ENCODE data around the gene TMC1.

TMC1 gene

DNA sequence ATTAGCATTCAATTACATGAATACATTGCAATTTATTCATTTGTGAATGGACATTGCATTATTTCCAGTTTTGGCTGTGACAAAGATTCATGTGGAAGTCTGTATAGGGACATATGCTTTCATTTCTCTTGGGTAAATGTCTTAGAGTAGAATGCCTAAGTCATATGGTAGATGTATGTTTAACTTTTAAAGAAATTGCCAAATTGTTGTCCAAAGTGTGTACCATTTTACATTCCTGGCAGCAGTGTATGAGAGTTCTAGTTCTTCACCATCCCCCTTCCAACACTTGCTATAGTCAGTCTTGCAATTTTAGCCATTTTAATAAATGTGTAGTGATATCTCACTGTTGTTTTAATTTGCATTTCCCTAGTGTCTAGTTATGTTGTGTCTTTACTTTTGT lies 122.2 kb downstream of the TMC1 start:
- no peaks in the 10 kb centered on the region for H3K27me3 ChIP-seq (ENCODE audit: insufficient read depth, low read length)
- H3K9me3 ChIP-seq (ENCODE audit: insufficient read depth, low read depth, low read length): no peaks in the 10 kb centered on the region
- H3K14ac ChIP-seq (ENCODE audit: low read length): no peak overlapping the region
- no peak overlapping the region for H4K12ac ChIP-seq (ENCODE audit: low read depth, low read length)
- H3K18ac ChIP-seq (ENCODE audit: low read length): no peak overlapping the region
- H3K27ac ChIP-seq (ENCODE audit: low read depth, low read length): no peak overlapping the region
- no peaks in the 10 kb centered on the region for H3K36me3 ChIP-seq (ENCODE audit: control insufficient read depth in 1 of 2, insufficient read depth in 2 of 2, low read length in 2 of 2)
- no peaks in the 10 kb centered on the region for H3K79me1 ChIP-seq (ENCODE audit: low read length)
- H2AK5ac ChIP-seq (ENCODE audit: low read length): no peak overlapping the region
- no peak overlapping the region for H3K23ac ChIP-seq (ENCODE audit: low read length)
- no peak for DNase-seq
- no peak overlapping the region for H4K91ac ChIP-seq (ENCODE audit: low read depth, low read length)
- no peaks in the 10 kb centered on the region for H3K79me2 ChIP-seq (ENCODE audit: control insufficient read depth, insufficient read depth, low read length, poor library complexity)
- no peak overlapping the region for H3K4me2 ChIP-seq (ENCODE audit: low read length)
- no peak overlapping the region for H2BK5ac ChIP-seq (ENCODE audit: low read depth, low read length, poor library complexity)
- H2BK120ac ChIP-seq (ENCODE audit: insufficient read depth, low read length, poor library complexity): no peak overlapping the region
- H2AFZ ChIP-seq (ENCODE audit: insufficient read depth, low read length, poor library complexity): no peak overlapping the region
- H3K4me3 ChIP-seq (ENCODE audit: low read depth, low read length): no peak overlapping the region
- no peak overlapping the region for H3K9ac ChIP-seq (ENCODE audit: low read length)
- H2BK12ac ChIP-seq (ENCODE audit: low read length): no peak overlapping the region
- H4K8ac ChIP-seq (ENCODE audit: low read depth, low read length): no peak overlapping the region
- no peaks in the 10 kb centered on the region for H3K4me1 ChIP-seq (ENCODE audit: control insufficient read depth in 1 of 2, insufficient read depth in 2 of 2, low read length in 2 of 2)
- no peak overlapping the region for H3K4ac ChIP-seq (ENCODE audit: low read depth, low read length)

- H3K4ac ChIP-seq (ENCODE audit: low read depth, low read length): no peak overlapping the region
- no peak for DNase-seq
- H2BK12ac ChIP-seq (ENCODE audit: low read length): no peak overlapping the region
- no peaks in the 10 kb centered on the region for H3K79me1 ChIP-seq (ENCODE audit: low read length)
- H3K79me2 ChIP-seq (ENCODE audit: control insufficient read depth, insufficient read depth, low read length, poor library complexity): no peaks in the 10 kb centered on the region
- H3K27ac ChIP-seq (ENCODE audit: low read depth, low read length): no peak overlapping the region
- no peak overlapping the region for H3K4me3 ChIP-seq (ENCODE audit: low read depth, low read length)
- H3K9me3 ChIP-seq (ENCODE audit: insufficient read depth, low read depth, low read length): no peaks in the 10 kb centered on the region
- no peak overlapping the region for H2AFZ ChIP-seq (ENCODE audit: insufficient read depth, low read length, poor library complexity)
- no peak overlapping the region for H3K14ac ChIP-seq (ENCODE audit: low read length)
- no peak overlapping the region for H3K18ac ChIP-seq (ENCODE audit: low read length)
- no peaks in the 10 kb centered on the region for H3K27me3 ChIP-seq (ENCODE audit: insufficient read depth, low read length)
- H2BK120ac ChIP-seq (ENCODE audit: insufficient read depth, low read length, poor library complexity): no peak overlapping the region
- H3K23ac ChIP-seq (ENCODE audit: low read length): no peak overlapping the region
- H3K4me2 ChIP-seq (ENCODE audit: low read length): no peak overlapping the region
- no peak overlapping the region for H3K9ac ChIP-seq (ENCODE audit: low read length)
- H2AK5ac ChIP-seq (ENCODE audit: low read length): no peak overlapping the region
- WGBS (ENCODE audit: extremely low coverage, insufficient coverage, insufficient read length): no CpG with 5 or more reads among the region's 1 CpG
- no peak overlapping the region for H2BK5ac ChIP-seq (ENCODE audit: low read depth, low read length, poor library complexity)
- no peak overlapping the region for H4K8ac ChIP-seq (ENCODE audit: low read depth, low read length)
- H4K91ac ChIP-seq (ENCODE audit: low read depth, low read length): no peak overlapping the region
- H3K36me3 ChIP-seq (ENCODE audit: control insufficient read depth in 1 of 2, insufficient read depth in 2 of 2, low read length in 2 of 2): no peaks in the 10 kb centered on the region
- no peak overlapping the region for H4K12ac ChIP-seq (ENCODE audit: low read depth, low read length)
- no peaks in the 10 kb centered on the region for H3K4me1 ChIP-seq (ENCODE audit: control insufficient read depth in 1 of 2, insufficient read depth in 2 of 2, low read length in 2 of 2)
Measured at GRCh38 chr9:72646061-72646460, 124.7 kb downstream of the TMC1 start.

- WGBS (ENCODE audit: extremely low coverage, insufficient coverage, insufficient read length): no CpG with 5 or more reads among the region's 5 CpGs
- DNase-seq: peak in 1 of 2 donors; percentile 21
- Histone ChIP-seq H3K18ac (ENCODE audit: low read length) (no peak overlapping the region), H3K23ac (ENCODE audit: low read length) (no peak overlapping the region), H2BK120ac (ENCODE audit: insufficient read depth, low read length, poor library complexity) (no peak overlapping the region), H3K79me2 (ENCODE audit: control insufficient read depth, insufficient read depth, low read length, poor library complexity) (no peaks in the 10 kb centered on the region), H4K91ac (ENCODE audit: low read depth, low read length) (no peak overlapping the region), H2BK12ac (ENCODE audit: low read length) (no peak overlapping the region), H2AFZ (ENCODE audit: insufficient read depth, low read length, poor library complexity) (no peak overlapping the region), H3K27ac (ENCODE audit: low read depth, low read length) (no peak overlapping the region), H3K4me3 (ENCODE audit: low read depth, low read length) (no peak overlapping the region), H3K4me1 (ENCODE audit: control insufficient read depth in 1 of 2, insufficient read depth in 2 of 2, low read length in 2 of 2) (no peaks in the 10 kb centered on the region), H3K79me1 (ENCODE audit: low read length) (no peaks in the 10 kb centered on the region), H2BK5ac (ENCODE audit: low read depth, low read length, poor library complexity) (no peak overlapping the region), H3K27me3 (ENCODE audit: insufficient read depth, low read length) (no peaks in the 10 kb centered on the region), H2AK5ac (ENCODE audit: low read length) (no peak overlapping the region), H3K36me3 (ENCODE audit: control insufficient read depth in 1 of 2, insufficient read depth in 2 of 2, low read length in 2 of 2) (no peaks in the 10 kb centered on the region), H3K9me3 (ENCODE audit: insufficient read depth, low read depth, low read length) (no peaks in the 10 kb centered on the region), H4K8ac (ENCODE audit: low read depth, low read length) (no peak overlapping the region), H3K4me2 (ENCODE audit: low read length) (no peak overlapping the region), H3K4ac (ENCODE audit: low read depth, low read length) (no peak overlapping the region), H3K14ac (ENCODE audit: low read length) (no peak overlapping the region), H3K9ac (ENCODE audit: low read length) (no peak overlapping the region), H4K12ac (ENCODE audit: low read depth, low read length) (no peak overlapping the region)
Measured at GRCh38 chr9:72648324-72649126, 127.1 kb downstream of the TMC1 start.

DNA sequence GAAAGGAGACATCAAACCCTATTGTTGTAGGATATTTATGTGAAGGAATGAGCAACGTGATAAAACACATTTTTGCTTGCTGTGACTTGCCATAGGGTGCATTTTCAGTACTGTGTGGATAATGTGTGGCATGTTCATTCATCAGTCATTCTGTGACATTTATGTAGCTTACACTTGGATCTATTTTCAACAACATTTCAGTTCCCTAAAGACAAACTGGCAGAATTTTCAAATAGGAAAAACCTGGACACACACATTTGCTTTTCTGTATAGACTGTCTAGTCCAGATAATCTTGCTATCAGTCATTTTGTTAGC lies 127.7 kb downstream of the TMC1 start:
- H3K27ac ChIP-seq (ENCODE audit: low read depth, low read length): no peak overlapping the region
- H3K4me1 ChIP-seq (ENCODE audit: control insufficient read depth in 1 of 2, insufficient read depth in 2 of 2, low read length in 2 of 2): no peaks in the 10 kb centered on the region
- H2BK5ac ChIP-seq (ENCODE audit: low read depth, low read length, poor library complexity): no peak overlapping the region
- no peak overlapping the region for H2BK12ac ChIP-seq (ENCODE audit: low read length)
- H3K79me1 ChIP-seq (ENCODE audit: low read length): no peaks in the 10 kb centered on the region
- H3K79me2 ChIP-seq (ENCODE audit: control insufficient read depth, insufficient read depth, low read length, poor library complexity): no peaks in the 10 kb centered on the region
- no peaks in the 10 kb centered on the region for H3K36me3 ChIP-seq (ENCODE audit: control insufficient read depth in 1 of 2, insufficient read depth in 2 of 2, low read length in 2 of 2)
- no peak overlapping the region for H3K14ac ChIP-seq (ENCODE audit: low read length)
- no peak overlapping the region for H3K23ac ChIP-seq (ENCODE audit: low read length)
- no peak overlapping the region for H2AFZ ChIP-seq (ENCODE audit: insufficient read depth, low read length, poor library complexity)
- no peak overlapping the region for H4K8ac ChIP-seq (ENCODE audit: low read depth, low read length)
- no peak overlapping the region for H3K4me3 ChIP-seq (ENCODE audit: low read depth, low read length)
- no peak overlapping the region for H4K91ac ChIP-seq (ENCODE audit: low read depth, low read length)
- no peak overlapping the region for H3K4ac ChIP-seq (ENCODE audit: low read depth, low read length)
- H3K27me3 ChIP-seq (ENCODE audit: insufficient read depth, low read length): no peaks in the 10 kb centered on the region
- no peak overlapping the region for H3K9ac ChIP-seq (ENCODE audit: low read length)
- no CpG with 5 or more reads among the region's 1 CpG for WGBS (ENCODE audit: extremely low coverage, insufficient coverage, insufficient read length)
- H3K4me2 ChIP-seq (ENCODE audit: low read length): no peak overlapping the region
- no peak overlapping the region for H2AK5ac ChIP-seq (ENCODE audit: low read length)
- no peak for DNase-seq
- H3K9me3 ChIP-seq (ENCODE audit: insufficient read depth, low read depth, low read length): no peaks in the 10 kb centered on the region
- H3K18ac ChIP-seq (ENCODE audit: low read length): no peak overlapping the region
- no peak overlapping the region for H2BK120ac ChIP-seq (ENCODE audit: insufficient read depth, low read length, poor library complexity)
- no peak overlapping the region for H4K12ac ChIP-seq (ENCODE audit: low read depth, low read length)

All from trophoblast cell (in vitro differentiated cells and primary cell).